NCI-H345 treated with DMSO at 0.1 percent for 48 hours (cell line): ENCODE measurements around the gene TRIP12.
A peak's percentile ranks its signal among the peaks of the same experiment; 100 is the strongest.
"Not testable (repeated sequence)": the region's sequence is repeated elsewhere in the genome, so short reads cannot be mapped to it uniquely, and the experiment has no call there.

Experiments
- DNase-seq: peaks from one replicate; lab custom pipeline; 2025; ENCODE audit not compliant: unreplicated experiment; lab: John Stamatoyannopoulos, UW

TRIP12 gene

DNA sequence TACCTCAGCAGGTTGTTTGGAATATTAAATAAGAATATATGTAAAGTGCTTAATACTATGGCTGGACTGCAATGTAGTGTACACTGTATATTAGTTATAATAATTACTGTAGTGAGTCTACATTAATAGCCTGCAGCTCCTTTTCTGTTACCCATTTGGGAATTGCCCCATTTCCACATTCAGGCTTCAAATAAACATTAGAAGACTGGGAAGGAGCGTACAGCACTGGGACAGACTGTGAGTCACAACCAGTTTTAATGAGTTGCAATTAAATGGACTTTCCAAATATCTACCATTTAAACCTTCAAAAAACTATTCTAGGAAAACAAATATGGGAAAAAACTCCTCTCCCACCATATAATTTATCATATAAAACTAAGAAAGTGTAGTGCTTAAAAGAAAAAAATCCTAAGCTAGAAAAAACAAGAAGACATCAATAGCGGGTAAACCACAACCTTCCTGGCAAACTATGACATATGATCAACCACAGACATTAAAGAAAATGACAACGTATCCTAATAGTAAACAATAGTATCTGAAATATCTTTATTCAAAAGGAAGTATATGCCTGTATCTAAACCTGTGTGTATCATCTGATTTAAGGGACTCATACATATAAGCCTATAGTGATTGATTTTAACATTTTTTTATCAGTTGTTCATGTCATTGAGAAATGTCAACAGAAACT lies 86.1 kb downstream of the TRIP12 start:
- DNase-seq = no peak

DNA sequence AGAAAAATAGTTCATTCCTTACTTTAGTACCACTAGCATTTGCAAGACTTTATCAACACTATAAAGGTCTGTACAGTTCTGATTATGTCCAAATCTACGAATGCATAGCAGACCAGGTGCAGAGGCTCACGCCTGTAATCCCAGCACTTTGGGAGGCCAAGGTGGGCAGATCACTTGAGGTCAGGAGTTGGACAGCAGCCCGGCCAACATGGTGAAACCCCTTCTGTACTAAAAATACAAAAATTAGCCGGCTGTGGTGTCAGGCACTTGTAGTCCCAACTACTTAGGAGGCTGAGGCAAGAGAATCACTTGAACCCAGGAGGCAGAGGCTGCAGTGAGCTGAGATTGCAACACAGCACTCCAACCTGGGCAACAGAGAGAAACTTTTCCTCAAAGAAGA lies 87.4 kb downstream of the TRIP12 start:
- DNase-seq = not testable (repeated sequence)

DNA sequence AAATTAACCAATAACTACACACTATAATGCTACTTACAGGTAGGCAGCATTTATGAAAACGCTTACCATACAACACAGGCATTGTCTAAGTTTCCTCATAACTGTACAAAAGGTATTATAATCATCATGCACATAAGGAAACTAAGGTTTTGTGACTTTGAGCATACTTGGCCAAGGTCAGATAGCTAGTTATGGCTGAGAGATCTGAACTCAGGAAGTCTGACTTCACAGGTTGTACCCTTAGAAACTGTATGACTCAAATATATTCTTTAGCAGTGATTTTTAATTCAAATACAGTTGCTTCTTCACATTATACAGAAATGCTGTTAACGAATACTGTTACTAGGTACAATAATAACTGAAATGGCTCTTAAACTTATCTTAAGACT lies 89.3 kb downstream of the TRIP12 start:
- no peak for DNase-seq

DNA sequence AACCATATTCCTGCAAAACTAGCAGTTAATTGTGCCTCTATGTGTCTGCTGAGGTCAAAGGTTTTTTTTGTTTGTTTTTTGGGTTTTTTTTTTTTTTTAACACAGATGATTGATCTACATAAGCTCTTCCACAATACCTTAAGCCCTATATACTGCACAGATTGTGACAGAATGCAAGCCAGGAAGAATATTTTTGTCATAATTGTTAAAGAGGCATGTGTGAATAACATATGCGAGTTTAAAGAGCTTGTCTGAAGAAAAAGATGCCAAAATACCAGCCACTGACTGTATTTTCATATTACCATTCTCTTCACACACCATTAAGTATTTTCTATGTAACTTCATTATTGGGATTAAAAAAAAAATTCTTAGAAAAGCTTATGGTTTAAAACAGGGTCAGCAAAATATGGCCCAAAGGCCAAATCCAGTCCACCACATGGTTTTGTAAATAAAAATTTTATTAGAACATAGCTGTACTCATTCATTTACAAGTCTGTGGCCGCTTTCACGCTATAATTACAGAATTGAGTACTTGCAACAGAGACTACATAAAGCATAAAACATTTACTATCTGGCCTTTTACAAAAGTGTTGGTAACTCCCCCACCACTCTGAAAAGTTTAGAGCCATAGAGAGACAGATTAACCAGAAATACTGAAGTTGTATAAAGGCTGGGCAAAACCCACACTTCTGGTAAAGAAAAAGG lies 89.9 kb downstream of the TRIP12 start:
- no peak for DNase-seq

DNA sequence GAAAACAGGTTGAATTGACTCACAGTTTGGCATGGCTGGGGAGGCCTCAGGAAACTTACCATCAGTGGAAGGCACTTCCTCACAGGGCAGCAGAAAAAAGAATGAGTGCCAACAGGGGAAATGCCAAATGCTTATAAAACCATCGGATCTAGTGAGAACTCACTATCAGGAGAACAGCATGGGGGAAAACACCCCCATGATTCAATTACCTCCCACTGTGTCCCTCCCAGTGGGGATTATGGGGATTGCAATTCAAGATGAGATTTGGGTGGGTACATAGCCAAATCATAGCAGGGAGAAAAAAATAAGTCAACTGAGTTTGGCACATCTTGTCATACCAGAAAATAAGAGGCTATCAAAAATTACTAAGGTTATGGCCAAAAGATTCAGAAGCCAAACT lies 96.3 kb downstream of the TRIP12 start:
- no peak for DNase-seq

DNA sequence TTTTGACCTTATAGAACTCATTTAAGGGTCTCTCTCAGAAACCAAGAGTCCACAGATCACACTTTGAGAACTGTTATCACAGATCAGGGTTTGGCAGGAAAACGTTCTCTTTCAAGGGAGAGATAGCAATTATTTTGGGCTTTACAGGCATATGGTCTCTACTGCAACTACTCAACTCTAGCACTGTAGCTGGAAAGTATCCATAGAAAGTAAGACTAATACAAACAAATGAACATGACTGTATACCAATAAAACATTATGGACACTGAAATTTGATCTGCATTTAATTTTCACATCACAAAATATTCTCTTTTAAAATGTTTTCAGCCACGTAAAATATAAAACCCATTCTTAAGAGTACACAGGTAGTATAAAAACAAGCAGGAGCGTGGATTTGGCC lies 100.5 kb downstream of the TRIP12 start:
- DNase-seq = no peak

DNA sequence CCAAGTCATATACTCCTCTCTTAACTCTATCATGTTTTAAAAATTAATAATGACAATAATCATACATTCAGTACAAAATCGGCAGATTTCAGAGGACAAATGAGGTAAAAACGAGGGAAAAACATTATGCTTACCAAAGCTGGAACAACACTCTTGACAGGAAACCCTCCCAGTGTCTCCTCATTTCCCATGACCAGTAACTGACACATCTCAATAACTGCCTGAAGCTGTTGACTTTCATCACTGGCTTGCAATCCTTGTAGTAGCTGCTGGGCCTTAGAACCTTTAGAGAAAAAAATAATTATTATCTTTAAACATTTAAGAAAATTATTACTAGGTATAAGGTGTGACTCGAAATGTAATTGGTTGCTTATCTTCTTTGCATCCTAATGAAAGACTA lies 103.6 kb downstream of the TRIP12 start:
- DNase-seq = no peak

DNA sequence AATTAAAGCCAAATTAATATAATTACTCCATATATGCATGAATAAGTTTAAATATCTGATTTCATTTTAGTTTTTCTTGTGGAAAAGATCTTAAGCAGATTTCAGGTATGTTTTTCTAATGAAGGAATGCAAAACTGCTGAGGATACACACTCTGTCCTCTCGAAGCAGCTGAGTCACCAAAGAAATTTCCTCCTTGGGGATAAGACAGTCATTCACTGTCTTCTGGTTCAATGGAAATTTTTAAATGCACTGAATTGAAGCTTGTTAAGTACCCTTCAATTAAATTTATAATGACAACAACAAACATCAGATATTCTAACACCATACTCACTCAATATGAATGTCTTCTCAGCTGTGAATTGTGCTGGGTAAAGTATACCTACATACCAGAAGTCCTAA lies 106.0 kb downstream of the TRIP12 start:
- no peak for DNase-seq

DNA sequence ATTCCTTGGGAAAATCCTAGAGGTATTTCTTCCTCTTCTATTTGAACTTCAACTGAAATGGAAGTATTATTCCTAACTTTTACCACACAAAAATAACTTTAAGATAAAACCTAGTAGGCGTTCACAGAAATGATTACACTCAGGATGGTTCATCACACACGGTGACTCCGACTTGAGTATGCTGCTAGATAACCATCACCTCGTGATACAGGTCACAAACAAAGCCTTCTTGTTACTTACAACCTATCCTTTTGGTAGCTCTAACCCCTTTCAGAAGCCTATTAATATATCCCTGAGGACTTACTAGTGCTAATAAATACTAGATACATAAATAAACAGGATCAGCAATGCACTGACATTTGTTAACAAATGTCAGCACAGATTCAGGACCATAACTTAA lies 106.5 kb downstream of the TRIP12 start:
- DNase-seq = no peak

DNA sequence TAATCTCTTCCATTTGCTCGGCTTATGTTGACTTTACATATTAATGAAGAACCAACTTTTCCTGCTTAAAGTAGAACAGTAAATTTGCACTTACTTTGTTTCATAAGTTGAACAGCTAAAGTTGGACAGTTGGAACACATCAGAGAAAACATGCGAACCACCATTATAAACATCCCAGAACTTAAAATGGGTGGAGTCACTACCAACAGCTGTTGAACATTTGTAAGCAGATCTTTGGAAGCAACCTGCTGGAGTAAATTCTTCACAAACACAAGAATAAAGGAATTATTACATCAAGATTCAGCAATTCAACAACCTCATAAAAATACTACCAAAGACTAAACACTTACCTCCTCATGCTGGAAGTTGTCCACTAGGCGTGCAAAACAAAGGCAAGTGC lies 111.0 kb downstream of the TRIP12 start:
- no peak for DNase-seq

DNA sequence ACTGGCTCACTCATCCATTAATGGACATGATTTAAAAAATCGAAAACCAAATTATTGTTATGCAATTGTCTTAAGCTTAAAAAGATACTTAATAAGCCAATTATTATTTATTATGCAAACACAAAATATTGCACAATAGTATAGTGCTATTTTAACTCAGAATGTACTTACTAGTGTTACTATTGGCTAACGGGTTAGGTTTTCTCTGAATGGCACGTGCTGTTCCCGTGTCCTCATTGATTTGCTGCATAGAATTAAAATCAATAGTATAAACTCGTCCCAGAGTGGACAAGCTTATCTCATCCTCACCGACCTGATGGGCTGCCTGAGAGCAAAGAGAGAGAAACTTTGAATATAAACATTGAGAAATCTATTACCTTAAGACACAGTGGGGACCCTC lies 116.2 kb downstream of the TRIP12 start:
- no peak for DNase-seq

DNA sequence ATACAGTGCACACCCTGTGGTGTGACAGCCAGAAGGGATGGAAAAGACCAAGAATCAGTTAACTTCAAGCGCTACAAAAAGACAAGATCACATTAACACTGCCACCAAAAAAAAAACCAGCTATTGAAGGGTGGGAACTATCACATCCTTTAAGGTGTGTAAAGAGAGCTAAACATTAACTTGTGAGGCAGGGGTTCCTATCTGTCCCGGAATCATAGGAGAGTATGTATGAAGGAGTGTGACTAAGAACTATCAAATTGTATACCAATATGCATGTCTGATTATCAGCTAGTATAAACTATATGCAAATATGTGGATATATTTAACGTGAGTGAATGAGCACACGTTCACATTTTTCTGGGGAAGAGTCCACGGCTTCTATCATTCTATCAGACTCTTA lies 119.0 kb downstream of the TRIP12 start:
- DNase-seq = no peak

DNA sequence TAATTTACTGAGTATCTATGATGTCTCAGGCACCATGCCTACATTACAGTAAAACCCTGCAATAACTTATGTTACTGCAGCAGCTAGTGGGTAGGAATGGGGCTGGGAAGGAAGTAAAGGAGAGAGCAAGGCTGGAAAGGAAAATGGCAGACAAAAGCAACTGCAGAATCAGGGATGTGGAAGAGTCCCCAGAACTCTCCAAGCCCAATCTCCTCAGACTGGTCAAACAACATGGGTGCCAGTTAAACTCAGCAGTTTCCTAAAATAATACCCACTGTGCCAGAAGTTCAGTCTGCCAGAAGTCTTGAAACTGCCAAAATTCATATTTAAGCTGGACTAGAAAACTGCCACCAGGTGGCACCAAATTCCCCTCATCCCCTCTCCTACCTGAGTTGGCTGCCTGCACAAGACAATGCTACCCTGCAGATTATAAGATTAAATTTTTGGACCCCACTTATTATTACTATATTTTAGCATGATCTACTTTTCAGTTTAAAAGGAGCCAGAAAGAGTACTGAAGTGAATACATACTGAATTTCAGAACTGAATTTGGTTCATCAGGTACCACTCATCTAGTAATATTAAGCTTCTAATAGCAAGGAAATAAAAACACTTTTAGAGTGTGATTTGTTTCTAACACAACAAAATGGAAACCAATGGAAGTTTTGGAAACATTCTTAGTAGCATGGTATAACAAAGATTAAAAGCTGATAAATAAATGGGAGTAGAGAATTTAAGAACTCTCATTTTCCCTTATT lies 120.6 kb downstream of the TRIP12 start:
- DNase-seq = peak; percentile 11

DNA sequence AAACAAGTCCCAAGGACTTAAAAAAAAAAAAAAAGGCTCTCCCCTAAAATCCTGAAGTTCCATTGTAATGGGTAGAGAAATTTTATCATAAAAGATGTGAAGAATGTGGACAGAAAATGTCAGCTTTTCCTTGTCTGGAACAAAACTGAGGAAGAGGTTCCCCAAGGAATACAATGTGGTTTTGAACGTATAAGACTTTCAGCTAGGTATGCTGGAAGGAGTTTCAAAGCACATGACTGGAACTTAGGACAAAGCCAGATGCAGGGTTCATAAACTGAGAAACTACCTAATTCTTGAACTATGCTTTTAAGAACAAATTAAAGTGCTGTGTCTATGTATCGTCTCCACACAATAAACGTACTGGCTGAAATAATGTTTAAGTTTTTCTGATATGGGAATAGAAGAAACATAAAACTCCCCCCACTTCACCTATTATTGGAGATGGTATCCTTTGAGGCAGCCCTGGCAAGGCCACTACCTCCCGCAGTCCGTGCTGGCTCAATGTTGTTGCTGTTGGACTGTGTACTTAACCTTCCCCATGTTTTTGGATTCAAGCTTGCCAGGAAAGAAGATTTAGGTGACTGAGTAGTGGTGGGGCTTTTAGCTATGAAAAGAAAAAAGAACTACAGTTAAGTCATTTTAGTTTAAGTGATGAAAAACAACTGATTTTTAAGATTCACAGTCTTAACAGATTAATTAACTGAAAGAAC lies 123.2 kb downstream of the TRIP12 start:
- no peak for DNase-seq

DNA sequence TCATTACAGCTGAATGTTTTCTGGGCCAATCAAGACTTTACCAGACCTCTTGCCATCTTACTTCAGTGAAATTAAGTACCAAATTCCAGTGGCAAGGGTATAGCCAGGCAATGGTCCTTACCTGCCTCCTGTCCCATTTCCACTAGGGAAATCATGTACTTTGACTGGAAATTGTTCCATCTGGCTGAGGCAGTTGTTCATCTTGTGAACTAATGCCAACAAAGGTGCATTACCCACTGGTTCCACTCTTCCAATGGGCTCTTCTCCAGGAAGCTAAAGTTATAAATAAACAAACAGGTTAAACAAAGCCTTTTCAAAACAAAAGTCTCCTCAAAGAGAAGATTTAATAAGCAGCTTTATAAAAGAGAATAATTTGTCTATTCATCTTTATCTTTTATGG lies 126.8 kb downstream of the TRIP12 start:
- DNase-seq = no peak

DNA sequence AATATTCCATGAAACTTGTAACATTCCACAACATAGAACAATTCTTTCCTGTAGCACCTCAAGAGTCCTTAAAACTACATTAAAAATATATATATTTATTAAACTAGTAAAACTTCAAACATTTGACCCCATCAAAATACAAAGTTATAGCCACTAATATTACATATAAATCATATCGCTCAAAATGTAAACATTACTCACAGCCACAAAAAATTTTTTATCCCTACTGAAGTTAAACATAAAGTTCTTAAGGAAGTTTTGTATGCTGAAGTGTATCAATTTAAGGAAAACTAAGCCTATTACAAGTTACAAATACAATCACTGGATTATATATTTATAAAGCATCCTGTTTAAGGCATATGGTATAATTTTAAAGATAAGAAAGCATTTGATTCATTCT lies 127.2 kb downstream of the TRIP12 start:
- no peak for DNase-seq

DNA sequence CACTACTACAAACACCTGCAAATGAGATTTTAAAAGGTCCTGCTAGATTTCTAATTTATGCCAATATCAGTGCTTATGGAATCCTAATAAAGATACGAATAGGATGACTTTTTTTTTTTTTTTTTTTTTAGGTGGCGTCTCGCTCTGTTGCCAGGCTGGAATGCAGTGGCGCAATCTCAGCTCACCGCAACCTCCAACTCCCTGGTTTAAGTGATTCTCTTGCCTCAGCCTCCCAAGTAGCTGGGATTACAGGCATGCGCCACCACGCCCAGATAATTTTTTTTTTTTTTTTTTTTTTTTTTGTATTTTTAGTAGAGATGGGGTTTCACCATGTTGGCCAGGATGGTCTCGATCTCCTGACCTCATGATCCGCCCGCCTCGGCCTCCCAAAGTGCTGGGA lies 135.5 kb downstream of the TRIP12 start:
- not testable (repeated sequence) for DNase-seq

DNA sequence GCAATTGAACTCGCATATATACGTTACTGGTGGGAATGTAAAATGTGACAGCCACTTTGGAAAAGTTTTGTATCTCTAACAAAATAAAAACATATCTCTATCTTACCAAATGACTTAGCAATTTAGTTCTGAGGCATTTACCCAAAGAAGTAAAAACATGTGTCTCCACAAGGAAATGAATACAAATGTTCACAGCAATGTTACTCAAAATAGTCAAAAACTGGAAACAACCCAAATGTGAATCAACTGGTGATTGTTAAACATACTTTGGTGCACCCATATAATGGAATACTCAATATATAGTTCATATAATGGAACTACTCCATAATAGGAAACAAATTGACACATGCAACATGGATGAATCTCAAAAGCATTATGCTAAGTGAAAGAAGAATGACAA lies 137.0 kb downstream of the TRIP12 start:
- DNase-seq = no peak

DNA sequence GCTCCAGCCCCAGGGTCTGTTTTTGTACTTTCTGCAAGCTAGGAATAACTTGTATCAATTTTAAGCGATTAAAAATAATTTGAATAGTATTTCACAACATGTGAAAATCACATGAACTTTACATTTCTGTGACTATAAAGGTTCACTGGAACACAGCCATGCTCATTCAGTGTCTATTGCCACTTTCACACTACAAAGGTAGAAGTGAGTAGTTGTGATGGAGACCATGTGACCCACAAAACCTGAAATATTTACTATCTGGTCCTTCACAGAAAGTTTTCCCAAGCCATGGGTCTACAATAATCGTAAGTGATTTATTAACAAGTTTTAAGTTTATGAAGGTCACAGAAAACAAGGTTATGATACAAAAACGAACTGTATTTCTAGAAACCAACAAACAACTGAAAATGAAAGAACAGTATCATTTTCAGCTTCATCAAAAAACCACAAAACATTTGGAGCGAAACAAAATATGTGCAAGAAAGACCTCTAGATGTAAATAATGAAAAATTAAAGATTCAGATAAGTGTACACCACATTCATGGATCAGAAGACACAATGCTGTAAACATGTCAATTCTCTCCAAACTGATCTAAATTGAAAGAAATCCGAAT lies 138.6 kb downstream of the TRIP12 start:
- no peak for DNase-seq

DNA sequence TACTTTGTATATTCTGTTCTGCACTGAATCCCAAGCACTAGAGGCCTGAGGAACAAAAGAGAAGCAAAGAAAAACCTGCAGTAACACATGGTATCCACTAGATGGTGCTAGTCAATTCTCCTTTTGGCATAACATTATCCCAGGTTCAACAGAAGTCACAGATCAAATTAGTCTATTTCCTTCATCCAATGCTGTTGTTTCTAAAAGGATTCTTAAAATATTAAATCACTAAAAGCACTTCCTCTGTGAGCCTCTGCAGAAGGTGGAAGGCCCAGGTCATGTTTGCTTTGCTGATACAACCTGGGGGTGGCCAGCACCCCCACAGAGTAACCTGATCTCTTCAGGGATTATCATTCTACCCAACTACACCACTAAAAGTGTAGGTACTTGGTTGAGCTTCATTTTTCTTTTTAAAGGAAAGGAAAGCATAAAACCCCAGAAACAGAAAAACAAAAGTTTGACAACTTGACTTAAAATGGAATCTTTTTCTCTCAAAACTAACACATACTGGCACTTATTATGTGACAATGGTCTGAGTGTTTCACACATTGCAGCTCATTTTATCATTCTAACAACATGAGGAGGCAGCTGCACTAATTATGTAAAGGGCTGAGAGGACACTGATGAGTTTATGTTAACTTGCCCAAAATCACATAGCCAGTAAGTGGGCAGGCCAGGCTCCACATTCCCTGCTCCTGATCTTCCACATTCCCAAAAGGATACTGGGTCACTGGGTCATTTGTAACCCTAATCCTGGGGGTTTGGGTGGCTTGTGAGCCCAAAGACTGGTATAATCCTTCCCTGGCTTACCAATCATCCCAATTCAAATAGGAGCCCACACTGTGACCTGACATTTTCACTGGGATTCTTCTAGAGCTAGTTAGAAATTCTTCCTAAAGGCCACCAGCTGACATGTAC lies 140.7 kb downstream of the TRIP12 start:
- peak; percentile 54 for DNase-seq
